Keratinocyte (primary cell): ENCODE data around the gene SH3PXD2B.

Experiments used
- EZH2 ChIP-seq: IDR thresholded peaks from one replicate; pipeline ENCODE4 v1.6.1; 2012; ENCODE audit warnings: inconsistent platforms, mild to moderate bottlenecking, low read length, moderate library complexity
- TF ChIP-seq, protein P1 (sequence below), 3 experiments: IDR thresholded peaks in 1 of 3; conservative IDR thresholded peaks in 1 of 3; optimal IDR thresholded peaks in 1 of 3; 2 replicates in 2 of 3; 3 replicates in 1 of 3; pipeline versions ENCODE3 to v1.5.1; 2011; ENCODE audit warnings: low read length in 3 of 3, mild to moderate bottlenecking in 3 of 3, moderate library complexity in 2 of 3, control low read depth in 1 of 3, inconsistent platforms in 1 of 3; ENCODE audit not compliant: insufficient read depth in 2 of 3; ENCODE audit errors: extremely low read depth in 1 of 3

DNA sequence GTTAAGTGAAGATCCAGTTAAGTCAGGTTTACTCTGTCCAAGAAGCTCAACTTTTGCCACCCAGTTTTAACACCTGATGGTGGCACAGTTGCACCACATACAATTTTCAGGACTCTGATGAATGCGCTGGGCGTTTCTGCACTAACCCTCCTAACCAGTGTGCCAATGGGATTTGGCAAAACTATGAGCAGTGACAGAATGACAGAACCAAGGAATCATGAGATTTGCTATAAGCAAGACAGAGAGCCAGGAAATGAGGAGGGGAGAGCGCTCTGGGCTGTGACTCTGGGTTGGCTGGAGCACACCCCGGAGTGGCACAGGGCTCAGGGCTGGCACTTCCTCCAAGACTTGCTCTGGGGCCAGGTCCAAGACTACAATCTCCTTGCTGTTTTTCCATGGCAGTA is 84.1 kb downstream of the SH3PXD2B start:
- TF ChIP-seq, protein P1, sequence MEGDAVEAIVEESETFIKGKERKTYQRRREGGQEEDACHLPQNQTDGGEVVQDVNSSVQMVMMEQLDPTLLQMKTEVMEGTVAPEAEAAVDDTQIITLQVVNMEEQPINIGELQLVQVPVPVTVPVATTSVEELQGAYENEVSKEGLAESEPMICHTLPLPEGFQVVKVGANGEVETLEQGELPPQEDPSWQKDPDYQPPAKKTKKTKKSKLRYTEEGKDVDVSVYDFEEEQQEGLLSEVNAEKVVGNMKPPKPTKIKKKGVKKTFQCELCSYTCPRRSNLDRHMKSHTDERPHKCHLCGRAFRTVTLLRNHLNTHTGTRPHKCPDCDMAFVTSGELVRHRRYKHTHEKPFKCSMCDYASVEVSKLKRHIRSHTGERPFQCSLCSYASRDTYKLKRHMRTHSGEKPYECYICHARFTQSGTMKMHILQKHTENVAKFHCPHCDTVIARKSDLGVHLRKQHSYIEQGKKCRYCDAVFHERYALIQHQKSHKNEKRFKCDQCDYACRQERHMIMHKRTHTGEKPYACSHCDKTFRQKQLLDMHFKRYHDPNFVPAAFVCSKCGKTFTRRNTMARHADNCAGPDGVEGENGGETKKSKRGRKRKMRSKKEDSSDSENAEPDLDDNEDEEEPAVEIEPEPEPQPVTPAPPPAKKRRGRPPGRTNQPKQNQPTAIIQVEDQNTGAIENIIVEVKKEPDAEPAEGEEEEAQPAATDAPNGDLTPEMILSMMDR (optimal IDR thresholded peaks at IDR 0.05 in 1 of 3, IDR thresholded peaks at IDR 0.05 in 1 of 3, conservative IDR thresholded peaks at IDR 0.05 in 1 of 3; ENCODE audit: extremely low read depth in 1 of 3, insufficient read depth in 2 of 3, low read length in 3 of 3): no peak
- TF ChIP-seq EZH2: no peak
